Measurements from ENCODE around the gene SDK1. TPM values are rescaled to one million over a fixed set of nuclear protein-coding genes. Genes with fewer than 3 reads are reported as not detected.

Gene SDK1
- total RNA-seq, 1 donor from 2014 or later, result 4.3 TPM

GRCh38 chr7:4188651-4189050, 887.6 kb downstream of the SDK1 start:
- TF ChIP-seq CTCF (IDR thresholded peaks at IDR 0.05; ENCODE audit: unreplicated experiment), result no peak
- peaks cover 3% of the 10 kb centered on the region for H3K4me1 Mint-ChIP-seq (ENCODE audit: unreplicated experiment)
- H3K36me3 Mint-ChIP-seq (ENCODE audit: low read depth, unreplicated experiment), result peaks cover 6% of the 10 kb centered on the region
- peaks cover 7% of the 10 kb centered on the region for H3K9me3 Mint-ChIP-seq (ENCODE audit: unreplicated experiment)
- H3K4me3 Mint-ChIP-seq (ENCODE audit: unreplicated experiment), result no peak overlapping the region
- H3K27me3 Mint-ChIP-seq (ENCODE audit: unreplicated experiment), result peaks cover 18% of the 10 kb centered on the region
- DNase-seq (ENCODE audit: low spot score), result no peak
- H3K27ac Mint-ChIP-seq (ENCODE audit: unreplicated experiment), result no peak overlapping the region

GRCh38 chr7:4189131-4189570, 888.1 kb downstream of the SDK1 start:
- no peak overlapping the region for H3K4me3 Mint-ChIP-seq (ENCODE audit: unreplicated experiment)
- no peak overlapping the region for H3K27ac Mint-ChIP-seq (ENCODE audit: unreplicated experiment)
- no peak for DNase-seq (ENCODE audit: low spot score)
- peaks cover 6% of the 10 kb centered on the region for H3K36me3 Mint-ChIP-seq (ENCODE audit: low read depth, unreplicated experiment)
- H3K4me1 Mint-ChIP-seq (ENCODE audit: unreplicated experiment), result peaks cover 3% of the 10 kb centered on the region
- TF ChIP-seq CTCF (IDR thresholded peaks at IDR 0.05; ENCODE audit: unreplicated experiment), result no peak
- H3K27me3 Mint-ChIP-seq (ENCODE audit: unreplicated experiment), result peaks cover 18% of the 10 kb centered on the region
- H3K9me3 Mint-ChIP-seq (ENCODE audit: unreplicated experiment), result peaks cover 7% of the 10 kb centered on the region

GRCh38 chr7:4190010-4190981, 889.2 kb downstream of the SDK1 start:
- H3K36me3 Mint-ChIP-seq (ENCODE audit: low read depth, unreplicated experiment), result peaks cover 6% of the 10 kb centered on the region
- peaks cover 12% of the 10 kb centered on the region for H3K27me3 Mint-ChIP-seq (ENCODE audit: unreplicated experiment)
- no peak overlapping the region for H3K27ac Mint-ChIP-seq (ENCODE audit: unreplicated experiment)
- no peak for DNase-seq (ENCODE audit: low spot score)
- H3K4me1 Mint-ChIP-seq (ENCODE audit: unreplicated experiment), result peaks cover 3% of the 10 kb centered on the region
- H3K9me3 Mint-ChIP-seq (ENCODE audit: unreplicated experiment), result peaks cover 7% of the 10 kb centered on the region
- no peak overlapping the region for H3K4me3 Mint-ChIP-seq (ENCODE audit: unreplicated experiment)
- TF ChIP-seq CTCF (IDR thresholded peaks at IDR 0.05; ENCODE audit: unreplicated experiment), result no peak

- no peak for DNase-seq (ENCODE audit: low spot score)
- peaks cover 7% of the 10 kb centered on the region for H3K9me3 Mint-ChIP-seq (ENCODE audit: unreplicated experiment)
- TF ChIP-seq CTCF (IDR thresholded peaks at IDR 0.05; ENCODE audit: unreplicated experiment), result no peak
- no peak overlapping the region for H3K4me3 Mint-ChIP-seq (ENCODE audit: unreplicated experiment)
- peaks cover 12% of the 10 kb centered on the region for H3K27me3 Mint-ChIP-seq (ENCODE audit: unreplicated experiment)
- no peaks in the 10 kb centered on the region for H3K4me1 Mint-ChIP-seq (ENCODE audit: unreplicated experiment)
- H3K27ac Mint-ChIP-seq (ENCODE audit: unreplicated experiment), result no peak overlapping the region
- H3K36me3 Mint-ChIP-seq (ENCODE audit: low read depth, unreplicated experiment), result peaks cover 3% of the 10 kb centered on the region
Measured at GRCh38 chr7:4191046-4191445, 890.0 kb downstream of the SDK1 start.

GRCh38 chr7:4191525-4191924, 890.5 kb downstream of the SDK1 start:
- TF ChIP-seq CTCF (IDR thresholded peaks at IDR 0.05; ENCODE audit: unreplicated experiment), result no peak
- Mint-ChIP-seq H3K36me3 (ENCODE audit: low read depth, unreplicated experiment) (peaks cover 3% of the 10 kb centered on the region), H3K4me3 (ENCODE audit: unreplicated experiment) (no peak overlapping the region), H3K4me1 (ENCODE audit: unreplicated experiment) (no peaks in the 10 kb centered on the region), H3K27me3 (ENCODE audit: unreplicated experiment) (peaks cover 12% of the 10 kb centered on the region), H3K9me3 (ENCODE audit: unreplicated experiment) (peaks cover 7% of the 10 kb centered on the region), H3K27ac (ENCODE audit: unreplicated experiment) (no peak overlapping the region)
- no peak for DNase-seq (ENCODE audit: low spot score)

All from endothelial cell (in vitro differentiated cells).